HEK293T (cell line): ENCODE data around the gene PTPN3.

Experiments used
- CTCF ChIA-PET: fragments of 350-600 bp; formaldehyde crosslinking; extraction: SDS; loops from one replicate; lab custom pipeline; 2021; ENCODE audit warnings: antibody characterized with exemption, inconsistent platforms; lab: Yijun Ruan, JAX
- POLR2A ChIA-PET: fragments of 350-600 bp; formaldehyde crosslinking; extraction: SDS; loops from one replicate; lab custom pipeline; 2020; ENCODE audit warnings: antibody characterized with exemption, inconsistent platforms; lab: Yijun Ruan, JAX
- DNase-seq: peaks from one replicate; pipeline ENCODE4 v3.0.0; 2012; ENCODE audit warnings: mixed read lengths; ENCODE audit errors: extremely low spot score
- ARNT ChIP-seq: fragments of 450-650 bp; IDR thresholded peaks from 2 replicates; pipeline ENCODE4 v1.6.1; 2017; ENCODE audit warnings: mild to moderate bottlenecking
- BHLHE40 ChIP-seq: fragments of 450-650 bp; IDR thresholded peaks from 2 replicates; pipeline ENCODE4 v1.6.1; 2016; ENCODE audit warnings: mild to moderate bottlenecking, moderate library complexity, borderline replicate concordance
- CTBP1 ChIP-seq: fragments of 450-650 bp; IDR thresholded peaks from 2 replicates; pipeline ENCODE4 v1.6.1; 2016; ENCODE audit warnings: borderline replicate concordance
- ELF4 ChIP-seq: fragments of 450-650 bp; IDR thresholded peaks from 2 replicates; pipeline ENCODE4 v1.6.1; 2017; ENCODE audit warnings: antibody characterized with exemption
- FOXA1 ChIP-seq: fragments of 450-650 bp; IDR thresholded peaks from 2 replicates; pipeline ENCODE4 v1.6.1; 2016; ENCODE audit warnings: mild to moderate bottlenecking
- FOXK2 ChIP-seq: fragments of 450-650 bp; IDR thresholded peaks from 2 replicates; pipeline ENCODE4 v1.6.1; 2016; ENCODE audit warnings: mild to moderate bottlenecking
- FOXM1 ChIP-seq: fragments of 450-650 bp; IDR thresholded peaks from 2 replicates; pipeline ENCODE4 v1.6.1; 2017; ENCODE audit warnings: mild to moderate bottlenecking, borderline replicate concordance
- HDGF ChIP-seq: fragments of 450-650 bp; IDR thresholded peaks from 2 replicates; pipeline ENCODE4 v1.6.1; 2017; ENCODE audit warnings: antibody characterized with exemption, borderline replicate concordance
- L3MBTL2 ChIP-seq: fragments of 450-650 bp; conservative IDR thresholded peaks from 2 replicates; pipeline ENCODE4 v1.6.1; 2016; ENCODE audit warnings: mild to moderate bottlenecking
- LEF1 ChIP-seq: fragments of 450-650 bp; IDR thresholded peaks from 2 replicates; pipeline ENCODE4 v1.6.1; 2017; ENCODE audit warnings: mild to moderate bottlenecking, borderline replicate concordance
- NFRKB ChIP-seq: fragments of 450-650 bp; IDR thresholded peaks from 2 replicates; pipeline ENCODE4 v1.6.1; 2016; ENCODE audit warnings: mild to moderate bottlenecking, moderate library complexity
- PKNOX1 ChIP-seq: fragments of 450-650 bp; IDR thresholded peaks from 2 replicates; pipeline ENCODE4 v1.6.1; 2016
- SP1 ChIP-seq: fragments of 450-650 bp; IDR thresholded peaks from 2 replicates; pipeline ENCODE4 v1.6.1; 2017
- TARDBP ChIP-seq: fragments of 450-650 bp; IDR thresholded peaks from 2 replicates; pipeline ENCODE4 v1.6.1; 2016
- ZNF384 ChIP-seq: fragments of 450-650 bp; IDR thresholded peaks from 2 replicates; pipeline ENCODE4 v1.6.1; 2016

Gene PTPN3

GRCh38 chr9:109474944-109475343 lies 23.2 kb downstream of the PTPN3 start:
- POLR2A ChIA-PET = no interaction called here

GRCh38 chr9:109474170-109474569 lies 23.9 kb downstream of the PTPN3 start:
- DNase-seq = no peak
- ChIA-PET CTCF (no interaction called here), POLR2A (no interaction called here)
- peak; percentile 78 for TF ChIP-seq PKNOX1
- TF ChIP-seq ZNF384 = no peak

More at GRCh38 chr9:109474944-109475343, 23.2 kb downstream of the PTPN3 start:
- no peak for DNase-seq
- TF ChIP-seq BHLHE40 (no peak), L3MBTL2 (no peak), CTBP1 (no peak), PKNOX1 (no peak), FOXK2 (no peak), FOXA1 (no peak), SP1 (no peak), NFRKB (no peak), ARNT (no peak), LEF1 (no peak)
- CTCF ChIA-PET = no interaction called here

- DNase-seq = no peak
These were observed 24.8 kb downstream of the PTPN3 start for GRCh38 chr9:109473329-109473728.

DNA sequence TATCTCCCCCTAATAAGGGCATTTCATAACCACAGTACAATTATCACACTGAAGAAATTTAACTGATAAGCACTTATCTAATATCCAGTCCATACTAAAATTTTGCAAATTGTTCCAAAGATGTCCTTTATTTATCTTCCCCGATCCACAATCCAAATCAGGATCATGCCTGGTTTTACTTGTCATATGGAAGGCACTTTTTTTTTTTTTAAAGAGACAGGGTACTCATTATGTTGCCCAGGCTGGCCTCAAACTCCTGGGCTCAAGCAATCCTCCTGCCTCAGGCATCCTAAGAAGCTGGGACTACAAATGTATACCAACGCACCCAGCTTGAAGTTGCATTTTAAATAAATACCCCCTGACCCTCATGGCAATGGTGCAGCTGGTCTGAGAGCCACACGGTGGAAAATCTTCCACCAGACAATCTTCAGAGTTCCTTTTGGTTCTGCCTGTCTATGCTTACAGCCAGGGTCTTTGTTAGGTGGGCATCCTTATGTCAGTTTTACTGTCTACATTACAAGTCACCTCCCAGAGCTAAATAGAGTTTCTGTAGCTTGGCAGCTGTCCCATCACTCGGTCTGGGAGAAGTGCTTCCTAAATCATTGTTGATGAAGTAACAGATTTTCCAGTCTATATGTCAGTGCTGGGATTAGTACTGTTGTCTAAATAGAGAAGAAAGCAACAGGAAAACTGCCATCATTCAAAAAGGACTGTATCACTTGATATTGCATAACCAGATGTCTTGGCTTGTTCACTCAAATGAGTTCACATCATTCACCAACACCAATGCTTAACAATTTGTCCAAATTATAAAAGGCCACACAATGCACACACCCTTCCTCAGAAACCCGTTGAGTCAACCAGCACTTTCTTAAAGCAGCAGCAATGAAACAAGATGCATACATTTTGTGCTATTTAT lies 26.4 kb downstream of the PTPN3 start:
- DNase-seq = no peak

More at GRCh38 chr9:109473329-109473728, 24.8 kb downstream of the PTPN3 start:
- CTCF ChIA-PET = interaction anchor here (0.6 kb wide), 1 partner anchor 10 kb away, joined by 3 read pairs; no protein-coding TSS in a partner anchor
- TF ChIP-seq CTBP1 (peak; percentile 40; the same call in 1 of the 2 replicates), PKNOX1 (peak; percentile 82), FOXM1 (no peak)
- POLR2A ChIA-PET = no interaction called here

GRCh38 chr9:109469646-109470358 lies 28.3 kb downstream of the PTPN3 start:
- POLR2A ChIA-PET = interaction anchor here (1.2 kb wide), 1 partner anchor 29 kb away, joined by 4 read pairs; no protein-coding TSS in a partner anchor

More for the DNA sequence above, 26.4 kb downstream of the PTPN3 start:
- POLR2A ChIA-PET = no interaction called here
- CTCF ChIA-PET = no interaction called here
- peak; percentile 67 for TF ChIP-seq PKNOX1
- TF ChIP-seq HDGF = no peak
- no peak for TF ChIP-seq FOXA1
- TF ChIP-seq CTBP1 = no peak
- no peak for TF ChIP-seq L3MBTL2
- no peak for TF ChIP-seq FOXK2
- TF ChIP-seq ELF4 = no peak
- no peak for TF ChIP-seq SP1
- TF ChIP-seq BHLHE40 = no peak
- peak; percentile 97 for TF ChIP-seq ZNF384
- TF ChIP-seq NFRKB = no peak
- no peak for TF ChIP-seq LEF1

More at GRCh38 chr9:109469646-109470358, 28.3 kb downstream of the PTPN3 start:
- CTCF ChIA-PET = interaction anchor here (0.6 to 2.3 kb wide), 15 partner anchors 9 to 447 kb away, joined by 3 to 17 read pairs (median 4); no protein-coding TSS in a partner anchor
- DNase-seq = peak; percentile 69
- TF ChIP-seq NFRKB (no peak), FOXK2 (no peak), TARDBP (no peak), ARNT (no peak), L3MBTL2 (no peak), FOXM1 (no peak), HDGF (no peak), ELF4 (no peak), PKNOX1 (no peak), SP1 (no peak)
